ENCODE results near the gene FRMD4A.

DNA sequence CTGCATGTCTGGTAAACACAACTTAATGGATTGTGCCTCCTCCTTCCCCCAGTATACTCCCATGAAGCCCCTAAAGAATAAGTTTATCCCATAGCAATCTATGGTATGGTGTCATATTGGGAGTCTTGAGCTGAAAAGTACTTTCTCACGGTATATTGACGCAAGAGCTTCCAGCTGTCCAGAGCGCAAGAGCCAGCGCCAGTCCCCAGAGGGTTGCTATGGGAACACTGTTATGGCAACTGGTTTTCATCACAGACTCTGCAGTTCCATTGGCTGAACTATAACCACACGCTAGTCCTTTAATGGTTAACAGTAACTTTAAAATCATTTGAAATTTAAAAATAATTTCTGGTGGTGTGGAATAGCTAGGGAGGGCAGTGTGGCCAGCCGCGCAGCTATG is 697.0 kb downstream of the FRMD4A start:
- TF ChIP-seq, protein P1, sequence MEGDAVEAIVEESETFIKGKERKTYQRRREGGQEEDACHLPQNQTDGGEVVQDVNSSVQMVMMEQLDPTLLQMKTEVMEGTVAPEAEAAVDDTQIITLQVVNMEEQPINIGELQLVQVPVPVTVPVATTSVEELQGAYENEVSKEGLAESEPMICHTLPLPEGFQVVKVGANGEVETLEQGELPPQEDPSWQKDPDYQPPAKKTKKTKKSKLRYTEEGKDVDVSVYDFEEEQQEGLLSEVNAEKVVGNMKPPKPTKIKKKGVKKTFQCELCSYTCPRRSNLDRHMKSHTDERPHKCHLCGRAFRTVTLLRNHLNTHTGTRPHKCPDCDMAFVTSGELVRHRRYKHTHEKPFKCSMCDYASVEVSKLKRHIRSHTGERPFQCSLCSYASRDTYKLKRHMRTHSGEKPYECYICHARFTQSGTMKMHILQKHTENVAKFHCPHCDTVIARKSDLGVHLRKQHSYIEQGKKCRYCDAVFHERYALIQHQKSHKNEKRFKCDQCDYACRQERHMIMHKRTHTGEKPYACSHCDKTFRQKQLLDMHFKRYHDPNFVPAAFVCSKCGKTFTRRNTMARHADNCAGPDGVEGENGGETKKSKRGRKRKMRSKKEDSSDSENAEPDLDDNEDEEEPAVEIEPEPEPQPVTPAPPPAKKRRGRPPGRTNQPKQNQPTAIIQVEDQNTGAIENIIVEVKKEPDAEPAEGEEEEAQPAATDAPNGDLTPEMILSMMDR (conservative IDR thresholded peaks at IDR 0.05; ENCODE audit: low read length), result no peak
- TF ChIP-seq EZH2phosphoT487 (IDR thresholded peaks at IDR 0.05; ENCODE audit: borderline replicate concordance, low read depth, low read length), result no peak
